M059J (cell line): ENCODE measurements around the gene PLCB1. TPM values are rescaled to one million over a fixed set of nuclear protein-coding genes. Genes with fewer than 3 reads are reported as not detected.

Source experiments
- DNase-seq: peaks from one replicate; pipeline ENCODE4 v3.0.0-alpha.2; 2012; ENCODE audit warnings: low read depth
- total RNA-seq: library from RNA; depleted of rRNA; stranded (reverse); fragments of >200 nt; shearing (Covaris generic); gene quantifications from 2 replicates; pipeline ENCODE4 v1.2.3, GENCODE V29; 2014

Gene PLCB1
- total RNA-seq, 1 experiment from 2014 or later: 0.94 TPM

GRCh38 chr20:8505476-8506200, 373.6 kb downstream of the PLCB1 start:
- DNase-seq: no peak

- DNase-seq: no peak
Measured at GRCh38 chr20:8507231-8507630, 375.2 kb downstream of the PLCB1 start.

GRCh38 chr20:8509809-8510208, 377.7 kb downstream of the PLCB1 start:
- DNase-seq: no peak

- DNase-seq: no peak
Measured at GRCh38 chr20:8510808-8511207, 378.7 kb downstream of the PLCB1 start.

- no peak for DNase-seq
Measured at GRCh38 chr20:8512003-8512402, 379.9 kb downstream of the PLCB1 start.

- no peak for DNase-seq
Measured at GRCh38 chr20:8515810-8516435, 383.9 kb downstream of the PLCB1 start.

- DNase-seq: no peak
Measured at GRCh38 chr20:8518878-8519277, 386.8 kb downstream of the PLCB1 start.

GRCh38 chr20:8519887-8520286, 387.8 kb downstream of the PLCB1 start:
- DNase-seq: no peak

GRCh38 chr20:8522168-8522567, 390.1 kb downstream of the PLCB1 start:
- DNase-seq: no peak

- DNase-seq: no peak
Measured at GRCh38 chr20:8523684-8524083, 391.6 kb downstream of the PLCB1 start.

GRCh38 chr20:8524101-8525016, 392.3 kb downstream of the PLCB1 start:
- no peak for DNase-seq

- no peak for DNase-seq
Measured at GRCh38 chr20:8525017-8525343, 392.9 kb downstream of the PLCB1 start.

GRCh38 chr20:8526610-8527009, 394.5 kb downstream of the PLCB1 start:
- DNase-seq: no peak

- DNase-seq: peak; percentile 12
Measured at GRCh38 chr20:8527998-8528723, 396.1 kb downstream of the PLCB1 start.

GRCh38 chr20:8530022-8530421, 398.0 kb downstream of the PLCB1 start:
- DNase-seq: no peak

GRCh38 chr20:8532169-8532568, 400.1 kb downstream of the PLCB1 start:
- no peak for DNase-seq

GRCh38 chr20:8534368-8535160, 402.5 kb downstream of the PLCB1 start:
- DNase-seq: no peak

GRCh38 chr20:8535403-8536261, 403.6 kb downstream of the PLCB1 start:
- DNase-seq: no peak

- no peak for DNase-seq
Measured at GRCh38 chr20:8536262-8536618, 404.2 kb downstream of the PLCB1 start.

- DNase-seq: no peak
Measured at GRCh38 chr20:8540466-8540865, 408.4 kb downstream of the PLCB1 start.
